ENCODE measurements around the gene ZCWPW1. TPM values are rescaled to one million over a fixed set of nuclear protein-coding genes. Genes with fewer than 3 reads are reported as not detected.
A peak's percentile ranks its signal among the peaks of the same experiment; 100 is the strongest.
"Not testable (repeated sequence)": the region's sequence is repeated elsewhere in the genome, so short reads cannot be mapped to it uniquely, and the experiment has no call there.

Gene ZCWPW1
- total RNA-seq, 1 donor from 2014 or later, result 1.8 TPM

GRCh38 chr7:100390286-100391009 is 38.1 kb downstream of the ZCWPW1 start:
- Mint-ChIP-seq H3K9me3 (no peaks in the 10 kb centered on the region), H3K36me3 (ENCODE audit: low read depth) (no peaks in the 10 kb centered on the region), H3K4me1 (no peaks in the 10 kb centered on the region), H3K27me3 (ENCODE audit: low read depth) (peaks cover 13% of the 10 kb centered on the region), H3K27ac (ENCODE audit: unreplicated experiment) (peak overlapping the region; percentile 63), H3K4me3 (no peak overlapping the region)
- TF ChIP-seq, protein P1, sequence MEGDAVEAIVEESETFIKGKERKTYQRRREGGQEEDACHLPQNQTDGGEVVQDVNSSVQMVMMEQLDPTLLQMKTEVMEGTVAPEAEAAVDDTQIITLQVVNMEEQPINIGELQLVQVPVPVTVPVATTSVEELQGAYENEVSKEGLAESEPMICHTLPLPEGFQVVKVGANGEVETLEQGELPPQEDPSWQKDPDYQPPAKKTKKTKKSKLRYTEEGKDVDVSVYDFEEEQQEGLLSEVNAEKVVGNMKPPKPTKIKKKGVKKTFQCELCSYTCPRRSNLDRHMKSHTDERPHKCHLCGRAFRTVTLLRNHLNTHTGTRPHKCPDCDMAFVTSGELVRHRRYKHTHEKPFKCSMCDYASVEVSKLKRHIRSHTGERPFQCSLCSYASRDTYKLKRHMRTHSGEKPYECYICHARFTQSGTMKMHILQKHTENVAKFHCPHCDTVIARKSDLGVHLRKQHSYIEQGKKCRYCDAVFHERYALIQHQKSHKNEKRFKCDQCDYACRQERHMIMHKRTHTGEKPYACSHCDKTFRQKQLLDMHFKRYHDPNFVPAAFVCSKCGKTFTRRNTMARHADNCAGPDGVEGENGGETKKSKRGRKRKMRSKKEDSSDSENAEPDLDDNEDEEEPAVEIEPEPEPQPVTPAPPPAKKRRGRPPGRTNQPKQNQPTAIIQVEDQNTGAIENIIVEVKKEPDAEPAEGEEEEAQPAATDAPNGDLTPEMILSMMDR (conservative IDR thresholded peaks at IDR 0.05), result no peak
- DNase-seq (ENCODE audit: low read depth, low spot score), result no peak

- Mint-ChIP-seq H3K27ac (ENCODE audit: unreplicated experiment) (no peak overlapping the region), H3K27me3 (ENCODE audit: low read depth) (peaks cover 13% of the 10 kb centered on the region), H3K36me3 (ENCODE audit: low read depth) (no peaks in the 10 kb centered on the region), H3K4me3 (no peak overlapping the region), H3K9me3 (no peaks in the 10 kb centered on the region), H3K4me1 (no peaks in the 10 kb centered on the region)
- TF ChIP-seq, protein P1 (conservative IDR thresholded peaks at IDR 0.05), result no peak
- no peak for DNase-seq (ENCODE audit: low read depth, low spot score)
These were observed 38.9 kb downstream of the ZCWPW1 start for GRCh38 chr7:100389437-100390088.

- H3K4me3 Mint-ChIP-seq, result no peak overlapping the region
- H3K9me3 Mint-ChIP-seq, result no peaks in the 10 kb centered on the region
- H3K36me3 Mint-ChIP-seq (ENCODE audit: low read depth), result no peaks in the 10 kb centered on the region
- TF ChIP-seq, protein P1 (conservative IDR thresholded peaks at IDR 0.05), result no peak
- peaks cover 6% of the 10 kb centered on the region for H3K27me3 Mint-ChIP-seq (ENCODE audit: low read depth)
- no peak overlapping the region for H3K27ac Mint-ChIP-seq (ENCODE audit: unreplicated experiment)
- no peak for DNase-seq (ENCODE audit: low read depth, low spot score)
- H3K4me1 Mint-ChIP-seq, result no peaks in the 10 kb centered on the region
These were observed 40.8 kb downstream of the ZCWPW1 start for GRCh38 chr7:100387695-100388094.

GRCh38 chr7:100386940-100387339 is 41.6 kb downstream of the ZCWPW1 start:
- Mint-ChIP-seq H3K9me3 (no peaks in the 10 kb centered on the region), H3K27me3 (ENCODE audit: low read depth) (peaks cover under 1% of the 10 kb centered on the region), H3K27ac (ENCODE audit: unreplicated experiment) (no peak overlapping the region), H3K4me1 (no peaks in the 10 kb centered on the region), H3K4me3 (no peak overlapping the region), H3K36me3 (ENCODE audit: low read depth) (no peaks in the 10 kb centered on the region)
- no peak for DNase-seq (ENCODE audit: low read depth, low spot score)
- TF ChIP-seq, protein P1 (conservative IDR thresholded peaks at IDR 0.05), result no peak

DNA sequence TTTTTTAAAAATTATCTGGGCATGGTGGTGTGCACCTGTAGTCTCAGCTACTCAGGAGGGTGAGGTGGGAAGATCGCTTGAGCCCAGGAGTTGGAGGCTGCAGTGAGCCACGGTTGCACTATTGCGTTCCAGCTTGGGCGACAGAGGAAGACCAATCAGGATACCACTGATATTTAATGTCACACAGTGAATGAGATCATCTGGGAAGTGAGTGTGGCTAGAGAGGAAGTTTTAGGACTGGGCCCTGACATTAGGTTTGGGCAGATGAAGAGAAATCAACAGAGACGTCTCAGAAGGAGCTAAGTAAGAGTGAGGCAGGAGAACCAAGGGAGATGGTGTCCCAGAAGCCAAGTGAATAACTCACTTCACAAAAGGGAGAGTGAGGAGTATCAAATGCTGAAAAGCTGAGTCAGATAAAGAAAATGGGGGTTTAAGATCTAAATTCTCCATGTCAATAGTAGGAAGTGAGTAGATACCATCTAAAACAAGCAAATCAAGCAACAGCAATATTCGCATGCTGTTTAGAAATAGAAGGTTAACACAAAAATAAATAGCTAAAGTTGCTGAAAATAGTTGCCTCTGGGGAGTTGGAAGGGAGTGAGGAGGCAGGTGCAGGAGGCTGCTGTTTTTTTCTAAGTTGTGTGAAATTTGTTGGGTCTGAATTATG is 43.7 kb downstream of the ZCWPW1 start:
- Mint-ChIP-seq H3K27ac (ENCODE audit: unreplicated experiment) (no peak overlapping the region), H3K4me1 (no peaks in the 10 kb centered on the region), H3K36me3 (ENCODE audit: low read depth) (no peaks in the 10 kb centered on the region), H3K4me3 (no peak overlapping the region), H3K27me3 (ENCODE audit: low read depth) (no peaks in the 10 kb centered on the region), H3K9me3 (no peaks in the 10 kb centered on the region)
- no peak for DNase-seq (ENCODE audit: low read depth, low spot score)
- TF ChIP-seq, protein P1 (conservative IDR thresholded peaks at IDR 0.05), result no peak

- not testable (repeated sequence) for H3K4me3 Mint-ChIP-seq; H3K36me3 Mint-ChIP-seq (ENCODE audit: low read depth); DNase-seq (ENCODE audit: low read depth, low spot score); H3K27ac Mint-ChIP-seq (ENCODE audit: unreplicated experiment); H3K4me1 Mint-ChIP-seq; H3K27me3 Mint-ChIP-seq (ENCODE audit: low read depth); H3K9me3 Mint-ChIP-seq
These were observed 46.2 kb downstream of the ZCWPW1 start for GRCh38 chr7:100382234-100382853.

DNA sequence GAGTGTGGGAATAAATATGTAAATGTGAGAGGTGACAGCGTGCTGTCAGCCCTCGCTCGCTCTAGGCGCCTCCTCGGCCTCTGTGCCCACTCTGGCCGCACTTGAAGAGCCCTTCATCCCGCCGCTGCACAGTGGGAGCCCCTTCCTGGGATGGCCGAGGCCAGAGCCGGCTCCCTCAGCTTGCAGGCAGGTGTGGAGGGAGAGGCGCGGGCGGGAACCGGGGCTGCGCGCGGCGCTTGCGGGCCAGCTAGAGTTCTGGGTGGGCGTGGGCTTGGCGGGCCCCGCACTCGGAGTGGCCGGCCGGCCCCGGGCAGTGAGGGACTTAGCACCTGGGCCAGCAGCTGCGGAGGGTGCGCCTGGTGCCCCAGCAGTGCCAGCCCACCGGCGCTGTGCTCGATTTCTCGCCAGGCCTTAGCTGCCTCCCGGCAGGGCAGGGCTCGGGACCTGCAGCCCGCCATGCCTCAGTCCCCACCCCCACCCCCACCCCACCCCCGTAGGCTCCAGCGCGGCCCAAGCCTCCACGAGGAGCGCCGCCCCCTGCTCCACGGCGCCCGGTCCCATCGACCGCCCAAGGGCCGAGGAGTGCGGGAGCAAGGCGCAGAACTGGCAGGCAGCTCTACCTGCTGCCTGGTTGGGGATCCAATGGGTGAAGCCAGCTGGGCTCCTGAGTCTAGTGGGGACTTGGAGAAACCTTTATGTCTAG is 46.8 kb downstream of the ZCWPW1 start:
- not testable (repeated sequence) for H3K36me3 Mint-ChIP-seq (ENCODE audit: low read depth); H3K27me3 Mint-ChIP-seq (ENCODE audit: low read depth); H3K27ac Mint-ChIP-seq (ENCODE audit: unreplicated experiment); H3K4me3 Mint-ChIP-seq; DNase-seq (ENCODE audit: low read depth, low spot score); H3K9me3 Mint-ChIP-seq; H3K4me1 Mint-ChIP-seq

Measured in neural crest cell (in vitro differentiated cells).